VCaP (cell line): ENCODE data around the gene CDC42SE2.
A peak's percentile ranks its signal among the peaks of the same experiment; 100 is the strongest.
"Not testable (repeated sequence)": the region's sequence is repeated elsewhere in the genome, so short reads cannot be mapped to it uniquely, and the experiment has no call there.

Experiments
- H3K27ac ChIP-seq: fragments of 450-650 bp; 2 replicates; pipeline ENCODE4 v1.5.1; 2017
- TF ChIP-seq, protein P1 (sequence below): fragments of 450-650 bp; conservative IDR thresholded peaks from 2 replicates; pipeline ENCODE4 v1.5.1; 2017; ENCODE audit warnings: mild to moderate bottlenecking, moderate library complexity

Gene CDC42SE2

DNA sequence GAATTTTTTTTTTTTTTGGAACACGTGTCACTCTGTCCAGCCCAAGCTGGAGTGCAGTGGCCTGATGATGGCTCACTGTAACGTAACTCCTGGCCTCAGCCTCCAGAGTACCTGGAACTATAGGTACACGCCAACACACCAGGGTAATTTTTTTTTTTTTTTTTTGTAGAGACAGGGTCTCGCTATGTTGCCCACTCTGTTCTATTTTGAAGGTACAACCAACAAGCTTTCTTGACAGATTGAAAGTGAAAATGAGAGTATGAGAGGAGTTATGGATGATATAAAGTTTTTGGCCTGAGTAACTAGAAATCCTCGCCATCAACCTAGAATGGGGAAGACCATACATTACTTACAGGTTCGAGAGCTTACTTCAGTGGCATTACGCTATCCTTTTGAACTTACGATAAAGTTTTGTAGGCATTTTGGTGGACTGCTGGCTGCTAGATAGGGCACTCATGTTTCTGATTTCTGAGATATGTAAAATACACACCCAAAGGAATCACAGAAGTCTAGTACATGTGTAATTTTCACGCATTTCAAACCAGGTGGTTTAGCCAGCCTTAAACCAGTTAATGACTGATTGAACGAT lies 806 bp upstream of the CDC42SE2 start:
- TF ChIP-seq, protein P1, sequence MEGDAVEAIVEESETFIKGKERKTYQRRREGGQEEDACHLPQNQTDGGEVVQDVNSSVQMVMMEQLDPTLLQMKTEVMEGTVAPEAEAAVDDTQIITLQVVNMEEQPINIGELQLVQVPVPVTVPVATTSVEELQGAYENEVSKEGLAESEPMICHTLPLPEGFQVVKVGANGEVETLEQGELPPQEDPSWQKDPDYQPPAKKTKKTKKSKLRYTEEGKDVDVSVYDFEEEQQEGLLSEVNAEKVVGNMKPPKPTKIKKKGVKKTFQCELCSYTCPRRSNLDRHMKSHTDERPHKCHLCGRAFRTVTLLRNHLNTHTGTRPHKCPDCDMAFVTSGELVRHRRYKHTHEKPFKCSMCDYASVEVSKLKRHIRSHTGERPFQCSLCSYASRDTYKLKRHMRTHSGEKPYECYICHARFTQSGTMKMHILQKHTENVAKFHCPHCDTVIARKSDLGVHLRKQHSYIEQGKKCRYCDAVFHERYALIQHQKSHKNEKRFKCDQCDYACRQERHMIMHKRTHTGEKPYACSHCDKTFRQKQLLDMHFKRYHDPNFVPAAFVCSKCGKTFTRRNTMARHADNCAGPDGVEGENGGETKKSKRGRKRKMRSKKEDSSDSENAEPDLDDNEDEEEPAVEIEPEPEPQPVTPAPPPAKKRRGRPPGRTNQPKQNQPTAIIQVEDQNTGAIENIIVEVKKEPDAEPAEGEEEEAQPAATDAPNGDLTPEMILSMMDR, result no peak
- H3K27ac ChIP-seq, result peak overlapping the region; percentile 94

- TF ChIP-seq, protein P1, result no peak
Observed at GRCh38 chr5:131264451-131265099, 722 bp downstream of the CDC42SE2 start.

GRCh38 chr5:131265311-131265803 lies 1.5 kb downstream of the CDC42SE2 start:
- peak overlapping the region; percentile 94 for H3K27ac ChIP-seq
- TF ChIP-seq, protein P1, result peak; percentile 63

More at GRCh38 chr5:131264451-131265099, 722 bp downstream of the CDC42SE2 start:
- H3K27ac ChIP-seq, result peak overlapping the region; percentile 94

DNA sequence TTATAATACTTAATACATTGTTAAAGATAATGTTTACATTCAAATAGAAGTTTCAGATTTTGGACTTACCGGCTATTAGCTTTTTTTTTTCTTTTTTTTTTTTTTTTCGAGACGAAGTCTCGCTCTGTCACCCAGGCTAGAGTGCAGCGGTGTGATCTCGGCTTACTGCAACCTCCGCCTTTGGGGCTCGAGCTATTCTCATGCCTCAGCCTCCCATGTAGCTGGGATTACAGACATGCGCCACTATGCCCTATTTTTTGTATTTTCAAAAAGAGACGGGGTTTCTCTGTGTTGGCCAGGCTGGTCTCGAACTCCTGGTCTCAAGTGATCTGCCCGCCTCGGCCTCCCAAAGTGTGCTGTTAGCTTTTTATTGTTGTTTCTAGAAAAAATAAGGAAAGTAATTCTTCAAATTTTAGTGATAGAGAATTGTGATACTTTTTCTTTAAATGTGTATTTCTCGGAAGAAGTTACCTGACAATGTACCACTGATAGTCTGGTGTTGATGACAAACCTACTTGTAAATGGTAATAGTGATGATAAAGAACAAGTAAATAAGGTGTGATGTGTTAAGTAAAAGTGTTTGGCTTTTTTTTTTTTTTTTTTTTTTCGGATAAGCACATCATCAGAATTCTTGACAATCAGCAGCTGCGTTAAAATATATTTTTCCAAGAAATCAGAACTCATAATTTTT lies 2.7 kb downstream of the CDC42SE2 start:
- peak overlapping the region; percentile 94 for H3K27ac ChIP-seq

DNA sequence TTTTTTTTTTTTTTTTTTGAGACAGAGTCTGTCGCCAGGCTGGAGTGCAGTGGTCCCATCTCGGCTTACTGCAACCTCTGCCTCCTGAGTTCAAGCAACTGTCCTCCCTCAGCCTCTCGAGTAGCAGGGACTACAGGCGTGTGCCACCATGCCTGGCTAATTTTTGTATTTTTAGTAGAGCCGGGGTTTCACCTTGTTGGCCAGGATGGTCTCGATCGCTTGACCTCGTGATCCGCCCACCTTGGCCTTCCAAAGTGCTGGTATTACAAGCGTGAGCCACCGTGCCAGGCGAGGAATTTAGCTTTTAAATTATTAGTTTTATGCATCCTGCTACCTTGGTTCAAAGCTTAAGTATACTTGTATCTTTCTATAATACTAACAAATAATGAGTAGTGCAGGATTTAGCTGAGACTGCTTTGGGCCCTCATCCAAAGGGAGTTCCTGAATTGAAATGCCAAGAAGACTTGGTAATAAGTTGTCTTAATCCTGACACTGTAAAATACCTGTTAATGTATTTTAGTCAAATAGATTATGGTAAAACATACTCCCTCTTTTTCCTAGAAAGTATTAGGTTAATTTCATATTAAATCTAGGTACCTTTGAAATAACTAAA lies 5.0 kb downstream of the CDC42SE2 start:
- peak overlapping the region; percentile 94; the same call in 1 of the 2 replicates for H3K27ac ChIP-seq
- TF ChIP-seq, protein P1, result no peak

More for the DNA sequence above, 2.7 kb downstream of the CDC42SE2 start:
- TF ChIP-seq, protein P1, result no peak

DNA sequence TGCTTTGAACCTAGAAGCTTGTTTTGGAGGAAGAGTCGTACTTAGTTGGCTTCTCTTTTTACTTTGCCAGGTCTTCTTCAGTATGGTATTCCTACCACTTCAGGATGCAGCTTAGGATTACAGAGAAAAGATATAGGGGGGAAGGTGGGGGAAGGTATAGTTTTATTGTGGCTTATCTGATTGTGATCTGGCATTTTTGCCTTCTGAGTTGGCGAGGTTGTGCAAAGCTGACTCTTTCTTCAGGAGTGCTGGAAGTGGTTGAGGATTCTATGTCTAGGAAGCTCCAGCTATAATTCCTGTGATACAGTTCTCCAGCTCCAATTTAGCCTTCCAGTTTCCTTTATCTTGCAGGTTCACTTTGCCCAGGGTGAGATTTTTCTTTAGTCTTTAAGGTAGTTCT lies 7.0 kb downstream of the CDC42SE2 start:
- TF ChIP-seq, protein P1, result no peak
- no peak overlapping the region for H3K27ac ChIP-seq

GRCh38 chr5:131271888-131272287 lies 8.0 kb downstream of the CDC42SE2 start:
- H3K27ac ChIP-seq, result not testable (repeated sequence)
